ENCODE data around the gene PEAK1.

Gene PEAK1

DNA sequence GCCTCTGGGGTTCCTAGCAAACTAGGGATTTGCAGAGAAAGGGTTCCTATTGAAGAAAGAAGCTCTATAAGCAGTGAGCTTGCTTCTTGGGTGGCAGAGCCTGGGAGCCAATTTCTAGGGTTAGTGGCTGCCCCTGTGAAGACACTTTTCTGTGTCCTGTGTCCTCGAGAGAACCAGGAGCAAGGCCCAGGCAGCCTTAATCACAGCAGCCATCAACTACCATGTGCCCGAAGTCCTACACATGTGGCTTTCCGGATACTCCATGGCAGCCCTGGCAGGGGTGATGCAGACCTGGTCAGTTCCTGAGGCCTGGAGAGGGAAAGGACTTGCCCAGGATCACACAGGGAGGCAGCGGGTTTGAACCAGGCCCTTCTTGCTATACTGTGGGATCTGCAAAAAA is 321.3 kb downstream of the PEAK1 start:
- no peak for DNase-seq (ENCODE audit: low read depth in 3 of 3)

DNA sequence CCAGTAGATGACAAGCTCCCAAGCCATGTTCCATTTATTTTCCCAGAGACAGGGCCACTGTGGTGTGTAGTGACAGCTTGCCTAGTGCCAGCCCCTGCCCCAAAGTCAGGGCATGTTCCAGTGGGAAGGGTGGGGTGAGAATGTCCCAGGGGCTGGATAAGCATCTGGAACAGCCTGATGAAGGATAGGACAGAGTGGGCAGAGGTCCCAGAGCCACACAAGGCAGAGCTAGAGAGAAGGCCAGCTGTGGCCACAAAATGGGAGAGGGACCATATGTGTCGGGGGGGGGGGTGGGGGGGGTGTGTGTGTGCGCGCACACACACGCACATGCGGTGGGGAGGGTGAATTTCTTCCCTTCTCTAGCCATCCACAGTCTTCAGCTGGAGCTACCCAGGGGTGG is 322.0 kb downstream of the PEAK1 start:
- DNase-seq (ENCODE audit: low read depth in 3 of 3): no peak

- no peak for DNase-seq (ENCODE audit: low read depth in 3 of 3)
Measured at GRCh38 chr15:77097248-77097721, 322.6 kb downstream of the PEAK1 start.

GRCh38 chr15:77096541-77096940 is 323.4 kb downstream of the PEAK1 start:
- DNase-seq (ENCODE audit: low read depth in 3 of 3): no peak

DNA sequence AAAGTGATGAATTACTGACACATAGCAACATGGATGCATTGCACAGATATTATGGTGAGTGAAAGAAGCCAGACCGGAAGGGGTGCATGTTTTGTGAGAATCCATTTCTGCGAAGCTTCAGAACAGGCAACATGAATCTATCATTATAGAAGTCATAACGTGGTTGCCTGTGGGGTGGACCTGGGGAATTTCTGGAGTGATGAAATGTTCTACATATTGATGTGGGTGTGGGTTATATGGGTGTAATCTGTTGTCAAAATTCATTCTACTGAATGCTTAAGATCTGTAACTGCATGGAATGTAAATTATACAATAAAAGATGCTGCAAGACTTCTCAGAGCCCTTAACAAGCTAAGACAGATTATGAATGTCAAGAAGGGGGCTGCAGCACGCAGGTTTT is 323.8 kb downstream of the PEAK1 start:
- DNase-seq (ENCODE audit: low read depth in 3 of 3): no peak

- DNase-seq (ENCODE audit: low read depth in 3 of 3): no peak
Measured at GRCh38 chr15:77094397-77095030, 325.4 kb downstream of the PEAK1 start.

GRCh38 chr15:77093436-77093835 is 326.5 kb downstream of the PEAK1 start:
- no peak for DNase-seq (ENCODE audit: low read depth in 3 of 3)

DNA sequence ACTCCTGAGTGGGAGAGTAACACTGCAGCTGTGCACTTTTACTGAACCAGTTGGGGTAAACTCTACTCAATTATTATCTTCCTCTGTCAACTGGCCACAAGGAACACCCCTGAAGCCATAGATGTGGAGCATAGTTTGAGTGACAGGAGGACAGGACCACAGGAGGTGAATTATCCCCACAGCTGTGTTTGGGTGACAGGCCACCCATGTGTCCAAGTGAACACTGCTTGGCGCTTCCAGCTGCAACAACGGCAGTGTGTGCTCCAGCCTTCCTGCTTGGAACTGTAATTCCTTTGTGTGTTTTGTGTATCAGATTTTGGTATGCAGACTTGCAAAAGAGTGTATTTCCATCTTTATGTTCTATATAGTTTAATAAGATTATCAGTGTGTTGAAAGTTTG is 328.8 kb downstream of the PEAK1 start:
- DNase-seq (ENCODE audit: low read depth in 3 of 3): no peak

- DNase-seq (ENCODE audit: low read depth in 3 of 3): no peak
Measured at GRCh38 chr15:77087213-77087612, 332.7 kb downstream of the PEAK1 start.

DNA sequence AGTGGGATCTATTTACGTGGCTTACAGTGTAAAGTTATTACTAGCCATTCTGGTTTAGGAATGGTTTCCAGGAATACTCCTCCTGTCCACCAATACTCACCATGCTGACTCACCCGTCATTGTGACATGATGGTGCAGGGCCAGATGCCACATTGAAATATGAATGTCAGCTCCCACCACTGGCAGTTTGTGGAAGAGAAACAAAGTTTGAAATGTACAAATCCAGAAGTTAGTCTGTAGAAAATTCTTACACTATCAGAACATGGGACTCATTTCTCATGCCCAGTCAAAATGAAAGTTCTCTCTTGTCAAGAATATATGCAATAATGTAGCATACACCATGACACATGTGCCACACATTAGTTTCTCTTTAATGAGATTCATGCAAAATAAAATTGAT is 334.6 kb downstream of the PEAK1 start:
- no peak for DNase-seq (ENCODE audit: low read depth in 3 of 3)

GRCh38 chr15:77084436-77084835 is 335.5 kb downstream of the PEAK1 start:
- DNase-seq (ENCODE audit: low read depth in 3 of 3): no peak

GRCh38 chr15:77083381-77084160 is 336.3 kb downstream of the PEAK1 start:
- peak; percentile 19 to 59 (median 35) for DNase-seq (ENCODE audit: low read depth in 3 of 3)

- no peak for DNase-seq (ENCODE audit: low read depth in 3 of 3)
Measured at GRCh38 chr15:77081971-77082370, 337.9 kb downstream of the PEAK1 start.

GRCh38 chr15:77076323-77076915 is 343.5 kb downstream of the PEAK1 start:
- DNase-seq (ENCODE audit: low read depth in 3 of 3): no peak

DNA sequence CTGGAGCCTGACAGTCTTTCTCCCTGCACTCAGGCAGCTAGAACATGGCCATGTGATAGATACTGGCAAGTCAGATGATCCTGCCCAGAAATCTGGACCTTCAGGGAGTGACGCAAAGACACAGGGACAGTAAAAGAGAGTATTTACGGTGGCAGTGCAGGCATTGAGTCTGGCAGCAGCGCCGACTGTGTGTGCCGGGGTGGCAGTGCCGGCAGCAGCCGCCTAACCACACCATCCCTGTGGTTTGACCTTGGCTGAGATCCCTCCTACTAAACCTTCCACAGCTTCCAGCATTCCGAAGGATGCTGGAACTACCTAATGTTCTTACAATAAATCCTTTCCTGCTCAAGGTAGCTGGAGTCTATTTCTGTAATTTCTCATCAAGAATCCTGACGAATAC is 344.4 kb downstream of the PEAK1 start:
- no peak for DNase-seq (ENCODE audit: low read depth in 3 of 3)

DNA sequence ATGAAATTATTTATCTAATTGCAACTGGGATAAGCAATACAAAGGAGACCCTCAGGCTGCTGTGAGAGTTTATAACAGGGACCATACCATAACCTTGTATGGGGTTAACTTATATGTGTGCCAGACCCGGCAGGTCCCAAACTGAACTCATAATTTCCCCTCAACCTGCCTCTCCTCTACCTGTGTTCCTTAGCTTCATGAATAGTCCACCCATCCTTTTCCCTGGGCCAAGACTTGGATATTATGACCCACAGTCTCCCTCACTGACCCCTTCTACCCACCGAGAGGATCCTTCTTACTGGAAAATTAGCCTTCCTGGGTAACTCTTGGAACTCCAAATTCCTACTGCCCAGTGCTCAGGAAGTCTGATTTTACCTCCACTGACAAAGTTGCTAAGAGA is 345.6 kb downstream of the PEAK1 start:
- no peak for DNase-seq (ENCODE audit: low read depth in 3 of 3)

- no peak for DNase-seq (ENCODE audit: low read depth in 3 of 3)
Measured at GRCh38 chr15:77071305-77072223, 348.3 kb downstream of the PEAK1 start.

DNA sequence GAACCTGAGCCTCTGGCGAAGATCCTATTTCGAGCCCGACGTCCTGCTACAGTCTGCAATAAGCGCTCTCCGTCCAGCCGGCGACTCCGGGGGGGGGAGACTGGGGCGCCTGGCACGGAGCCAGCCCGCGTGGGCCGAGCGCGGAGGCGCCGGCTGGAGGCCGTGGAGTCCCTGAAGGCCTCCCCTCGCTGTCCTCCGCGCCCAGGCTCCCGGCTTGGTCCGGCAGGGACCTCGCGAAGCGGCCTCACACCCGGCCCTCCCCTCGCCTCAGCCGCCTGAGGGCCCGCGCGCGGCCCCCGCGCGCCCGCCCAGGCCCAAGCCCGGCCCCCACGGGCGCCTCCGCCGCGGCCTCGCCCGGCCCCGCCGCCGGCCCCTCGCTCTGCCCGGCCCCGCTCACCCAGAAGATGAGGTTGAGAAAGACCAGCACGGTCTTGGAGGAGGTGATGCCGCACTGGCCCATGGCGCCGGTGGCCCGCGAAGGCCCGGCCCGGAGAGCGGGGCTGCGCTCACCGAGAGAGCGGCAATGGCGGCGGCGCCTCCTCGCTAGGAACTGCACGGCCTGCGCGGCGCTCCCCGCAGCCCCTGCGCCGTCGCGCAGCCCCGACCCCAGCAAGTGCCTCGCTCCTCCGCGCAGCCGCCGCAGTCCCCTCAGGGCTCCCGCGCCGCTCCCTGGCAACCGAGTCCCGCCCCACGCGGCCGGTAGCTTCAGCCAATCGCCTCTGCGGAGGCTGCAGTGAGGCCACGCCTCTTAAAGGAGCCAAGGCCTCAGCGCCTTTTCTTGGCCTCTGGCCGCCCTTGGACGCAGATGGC is 349.2 kb downstream of the PEAK1 start, which contains the start of gene TSPAN3:
Gene TSPAN3 (minus strand): TSS at position 615 of the 810 bp plus-strand sequence. CDS start 155 bp downstream, at position 460.
- peak; percentile 83 to 92 (median 83) for DNase-seq (ENCODE audit: low read depth in 3 of 3)

DNA sequence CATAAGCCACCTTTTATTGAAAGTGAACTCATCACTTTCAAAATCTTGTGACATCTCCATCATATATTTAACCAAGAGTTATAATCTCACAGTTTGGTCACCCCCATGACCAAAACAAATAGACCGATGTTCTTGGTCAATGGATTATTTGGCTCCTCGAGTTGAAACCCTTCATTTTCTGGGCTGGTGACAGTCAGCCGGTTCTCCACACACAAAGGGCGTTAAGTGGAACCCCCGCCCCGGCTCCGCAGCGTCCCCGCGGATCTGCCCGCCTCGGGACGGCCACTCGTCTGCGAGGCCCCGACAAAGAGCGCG is 349.8 kb downstream of the PEAK1 start:
- no peak for DNase-seq (ENCODE audit: low read depth in 3 of 3)

GRCh38 chr15:77069521-77070121 is 350.3 kb downstream of the PEAK1 start:
- DNase-seq (ENCODE audit: low read depth in 3 of 3): no peak

GRCh38 chr15:77068633-77069032 is 351.3 kb downstream of the PEAK1 start:
- DNase-seq (ENCODE audit: low read depth in 3 of 3): no peak
